Stimulated activated CD8-positive, alpha-beta memory T cell treated with anti-CD3 and anti-CD28 coated beads, Interleukin-2, amount 100 ng/mL, for 48 hours (primary cell): Measurements from ENCODE around the gene IQCN.
A peak's percentile ranks its signal among the peaks of the same experiment; 100 is the strongest.

Experiments
- DNase-seq, 2 donors: peaks; one replicate each; pipeline ENCODE4 v3.0.0-alpha.2; 2020; ENCODE audit warnings: low read depth in 2 of 2

IQCN gene

DNA sequence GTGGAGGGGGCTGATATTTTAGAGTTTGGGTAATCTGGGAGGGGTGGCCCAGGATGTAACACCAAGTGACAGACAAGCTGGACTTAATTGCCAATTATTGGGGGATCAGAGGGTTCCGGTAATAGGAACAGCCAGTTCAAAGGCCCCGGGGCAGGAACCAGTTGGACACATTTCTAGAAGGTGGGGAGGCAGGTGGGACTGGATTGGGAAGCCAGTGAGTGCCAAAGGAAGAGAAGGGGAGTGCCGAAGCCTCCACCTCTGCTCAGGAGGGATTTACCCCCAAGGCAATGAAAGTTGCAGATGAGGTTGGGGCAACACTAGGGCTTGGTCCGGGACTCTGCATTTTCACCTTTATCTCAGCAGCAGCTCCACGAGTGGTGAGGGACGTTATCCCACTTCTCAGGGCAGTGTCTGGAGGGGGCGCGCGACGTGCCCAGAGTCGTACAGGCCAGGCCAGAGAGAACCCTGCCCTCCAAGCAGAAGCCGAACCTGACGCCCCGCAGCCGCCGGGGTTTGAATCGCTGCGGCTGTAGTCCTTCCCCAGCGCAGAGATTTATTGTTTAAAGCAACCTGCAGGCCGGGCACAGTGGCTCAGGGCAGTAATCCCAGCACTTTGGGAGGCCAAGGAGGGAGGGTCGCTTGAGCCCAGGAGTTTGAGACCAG, 12.9 kb upstream of the IQCN start:
- no peak for DNase-seq

DNA sequence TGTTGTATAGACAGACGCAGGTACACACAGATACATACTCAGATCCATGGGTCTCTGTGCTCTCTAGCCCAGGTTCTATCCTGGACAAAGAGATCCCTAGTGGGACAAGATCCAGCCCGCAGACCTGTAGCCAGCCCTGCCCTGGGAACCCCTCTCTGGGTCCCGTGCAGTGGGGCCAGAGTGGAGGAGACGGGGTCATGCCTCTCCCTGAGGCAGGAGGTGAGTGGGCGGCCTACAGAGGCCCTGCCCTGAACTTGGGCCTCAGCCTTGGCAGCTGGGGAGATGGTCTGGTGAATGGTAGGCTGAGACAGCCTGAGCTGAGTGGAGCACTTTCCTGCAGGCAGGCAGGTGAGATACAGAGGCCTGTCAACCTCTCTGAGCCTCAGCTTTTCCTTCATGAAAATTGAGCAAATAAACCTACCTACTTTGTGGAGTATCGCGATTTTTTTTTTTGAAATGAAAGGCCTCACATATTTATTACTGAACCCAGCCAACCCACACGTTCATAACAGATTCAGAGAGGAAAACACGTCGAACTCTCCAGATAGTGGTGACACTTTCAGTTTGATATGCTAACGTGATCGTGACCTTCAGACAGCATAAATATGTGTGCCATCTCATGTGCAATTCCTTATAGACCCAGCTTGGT, 10.6 kb upstream of the IQCN start:
- peak in 1 of 2 donors; percentile 66 for DNase-seq

- DNase-seq, result no peak
Measured at GRCh38 chr19:18283338-18283737, 9.1 kb upstream of the IQCN start.

- no peak for DNase-seq
Measured at GRCh38 chr19:18282788-18283141, 8.5 kb upstream of the IQCN start.

- DNase-seq, result no peak
Measured at GRCh38 chr19:18282021-18282787, 8.0 kb upstream of the IQCN start.

DNA sequence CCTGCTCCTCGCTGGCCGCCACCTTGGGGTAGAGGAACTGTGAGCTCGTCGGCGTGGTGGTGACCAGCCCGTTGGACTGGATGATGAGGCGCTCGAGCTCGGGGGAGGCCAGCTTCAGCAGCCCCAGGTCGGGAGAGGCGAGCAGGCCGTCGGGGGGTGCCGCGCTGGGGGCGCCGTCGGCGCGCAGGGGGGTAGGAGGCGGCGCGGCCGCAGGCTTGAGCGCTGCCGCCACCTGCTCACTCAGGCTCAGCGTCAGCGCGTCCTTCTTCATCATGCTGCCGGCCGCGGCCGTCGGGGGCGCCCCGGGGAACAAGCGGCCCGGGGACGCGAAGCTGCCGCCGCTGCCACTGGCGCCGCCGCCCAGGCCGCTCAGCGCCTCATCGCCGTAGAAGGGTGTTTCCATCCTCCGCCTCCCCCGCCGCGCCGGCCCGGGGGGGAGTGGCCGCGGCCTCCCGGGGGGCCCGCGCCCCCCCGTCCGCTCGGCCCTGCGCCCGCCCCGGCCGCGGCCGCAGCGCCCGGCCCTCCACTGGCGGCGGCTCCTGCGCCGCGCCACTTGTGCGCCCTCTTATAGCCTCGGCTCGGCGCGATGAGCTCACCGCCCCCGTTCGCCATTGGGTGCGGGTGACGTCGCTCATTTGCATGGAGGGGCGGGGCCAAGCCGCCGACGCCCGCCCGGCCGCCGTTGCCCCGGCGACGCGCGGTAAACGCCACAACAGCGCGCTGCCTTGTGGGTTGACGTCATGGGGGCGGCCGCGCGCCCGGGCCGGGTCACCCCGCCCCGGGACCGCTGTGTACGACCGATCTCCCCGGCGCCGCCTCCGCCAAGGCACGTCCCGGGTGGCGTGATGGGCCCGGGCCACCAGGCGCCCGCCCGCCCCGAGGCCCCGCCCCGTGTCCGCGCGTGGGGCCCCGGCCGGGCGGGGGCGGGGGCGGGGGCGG, 7.1 kb upstream of the IQCN start, which contains the start of gene JUND:
Gene JUND (minus strand): TSS at position 541 of the 939 bp plus-strand sequence. CDS start 138 bp downstream, at position 403.
- peak; percentile 94 to 99 for DNase-seq

DNA sequence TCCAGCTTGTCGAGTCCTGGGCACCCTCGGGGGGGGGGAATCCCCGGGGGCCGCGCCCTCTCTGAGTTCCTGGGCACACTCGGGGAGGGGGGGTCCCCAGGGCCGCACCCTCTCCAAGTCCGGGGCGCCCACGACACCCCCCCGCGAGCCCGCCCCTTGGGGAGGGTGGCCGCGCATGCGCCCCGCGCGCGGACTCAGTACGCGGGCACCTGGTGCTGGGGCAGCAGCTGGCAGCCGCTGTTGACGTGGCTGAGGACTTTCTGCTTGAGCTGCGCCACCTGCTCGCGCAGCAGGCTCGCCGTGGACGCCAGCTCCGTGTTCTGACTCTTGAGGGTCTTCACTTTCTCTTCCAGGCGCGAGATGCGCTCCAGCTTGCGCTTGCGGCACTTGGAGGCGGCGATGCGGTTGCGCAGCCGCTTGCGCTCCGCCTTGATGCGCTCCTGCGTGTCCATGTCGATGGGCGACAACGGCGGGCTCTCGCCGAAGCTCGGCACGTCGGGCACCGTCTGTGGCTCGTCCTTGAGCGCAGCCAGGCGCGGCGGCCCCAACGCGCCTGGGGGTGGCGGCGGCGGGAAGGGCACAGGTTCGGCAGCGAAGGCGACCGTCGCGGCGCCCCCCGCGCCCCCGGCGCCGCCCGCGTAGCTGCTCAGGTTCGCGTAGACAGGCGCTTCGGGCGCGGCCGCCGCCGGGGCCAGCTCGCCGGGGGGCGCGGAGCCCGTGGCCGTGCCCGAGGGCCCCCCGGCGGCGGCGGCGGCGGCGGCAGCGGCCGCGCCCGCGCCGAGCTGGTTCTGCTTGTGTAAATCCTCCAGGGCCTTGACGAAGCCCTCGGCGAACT, 6.2 kb upstream of the IQCN start:
- peak; percentile 60 to 63 for DNase-seq

DNA sequence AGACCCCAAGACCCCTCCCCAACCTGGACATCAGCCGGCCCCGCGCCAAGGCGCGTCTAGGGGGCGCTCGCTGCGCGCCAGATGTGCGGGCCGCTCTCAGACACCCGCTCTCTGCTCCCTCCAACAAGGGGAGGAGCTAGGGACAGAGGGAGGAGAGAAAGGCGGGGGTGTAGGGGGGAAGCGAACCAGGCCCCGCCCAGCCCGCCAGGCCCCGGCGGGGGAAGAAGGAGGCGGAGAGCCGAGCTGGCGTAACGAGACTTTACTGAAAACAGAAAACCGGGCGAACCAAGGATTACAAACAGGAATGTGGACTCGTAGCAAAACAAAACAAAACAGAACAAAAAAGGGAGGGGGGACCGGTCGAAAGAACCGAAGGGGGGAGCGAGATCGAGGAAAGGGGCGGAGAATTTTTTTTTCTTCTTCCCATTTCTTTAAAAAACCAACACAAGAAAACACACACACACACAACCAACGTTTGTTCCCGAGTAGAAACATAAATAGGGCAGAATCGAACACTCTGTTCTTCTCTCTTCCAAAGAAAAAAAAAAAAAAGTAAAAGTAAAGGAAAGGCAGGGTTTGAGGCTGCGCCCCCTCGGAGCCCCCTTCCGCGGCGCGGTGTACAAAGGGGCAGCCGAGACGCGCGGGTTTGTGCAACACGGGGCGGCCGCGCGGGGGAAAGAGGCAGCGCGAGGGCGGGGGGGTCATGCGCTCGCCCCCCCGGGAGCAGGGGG, 5.4 kb upstream of the IQCN start:
- DNase-seq, result peak; percentile 79

- no peak for DNase-seq
Measured at GRCh38 chr19:18279266-18279515, 4.9 kb upstream of the IQCN start.

- DNase-seq, result peak in 1 of 2 donors; percentile 43
Measured at GRCh38 chr19:18278521-18279265, 4.4 kb upstream of the IQCN start.

DNA sequence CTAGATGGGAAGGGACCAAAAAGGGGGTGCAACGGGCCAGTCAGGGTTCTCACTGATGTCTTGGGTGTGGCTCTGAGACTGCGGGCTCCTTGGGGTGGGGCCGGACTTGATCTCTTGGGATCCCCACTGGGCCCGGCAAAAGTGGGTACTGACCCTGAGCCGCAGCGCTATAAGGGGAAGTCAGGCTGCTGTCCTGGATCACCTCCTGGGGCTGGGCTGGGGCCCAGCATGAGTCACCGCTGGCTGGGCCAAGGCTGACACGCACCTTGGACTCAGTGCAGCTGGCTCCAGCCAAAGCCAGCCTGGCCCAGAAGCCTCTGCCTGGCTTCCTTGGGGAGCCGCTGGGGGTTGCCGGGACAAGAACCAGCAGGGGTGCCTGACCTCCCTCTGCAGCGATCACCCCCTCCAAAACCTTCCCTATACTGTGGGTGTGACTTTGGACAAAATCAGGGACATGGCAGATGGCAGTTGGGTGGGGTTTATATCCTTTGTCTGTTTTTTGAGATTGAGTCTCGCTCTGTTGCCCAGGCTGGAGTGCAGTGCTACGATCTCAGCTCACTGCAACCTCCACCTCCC, 617 bp upstream of the IQCN start:
- no peak for DNase-seq

DNA sequence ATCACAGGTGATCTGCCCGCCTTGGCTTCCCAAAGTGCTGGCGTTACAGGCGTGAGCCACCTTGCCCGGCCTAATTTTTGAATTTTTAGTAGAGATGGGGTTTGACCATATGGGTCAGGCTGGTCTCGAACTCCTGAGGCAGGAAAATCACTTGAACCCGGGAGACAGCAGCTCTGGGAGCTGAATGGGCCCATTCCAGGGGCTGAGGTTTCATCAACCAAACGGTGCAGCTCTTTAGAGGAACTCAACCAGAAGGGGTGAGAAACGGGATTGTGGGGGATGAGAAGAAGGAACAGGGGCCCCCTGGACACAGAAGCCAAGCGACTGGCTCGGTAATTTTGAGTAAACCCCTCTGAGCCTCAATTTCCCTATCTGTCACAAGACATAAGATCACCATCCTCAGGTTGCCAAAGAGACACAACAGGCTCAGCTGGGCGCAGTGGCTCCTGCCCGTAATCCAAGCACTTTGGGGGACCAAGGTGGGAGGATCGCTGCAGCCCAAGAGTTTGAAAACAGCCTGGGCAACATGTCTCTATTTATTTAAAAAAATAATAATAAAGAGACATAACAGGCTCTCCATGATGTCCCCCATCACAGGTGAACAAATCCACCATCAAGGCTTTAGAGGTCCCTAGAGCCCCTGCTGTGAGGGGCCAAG, 562 bp downstream of the IQCN start:
- DNase-seq, result no peak

DNA sequence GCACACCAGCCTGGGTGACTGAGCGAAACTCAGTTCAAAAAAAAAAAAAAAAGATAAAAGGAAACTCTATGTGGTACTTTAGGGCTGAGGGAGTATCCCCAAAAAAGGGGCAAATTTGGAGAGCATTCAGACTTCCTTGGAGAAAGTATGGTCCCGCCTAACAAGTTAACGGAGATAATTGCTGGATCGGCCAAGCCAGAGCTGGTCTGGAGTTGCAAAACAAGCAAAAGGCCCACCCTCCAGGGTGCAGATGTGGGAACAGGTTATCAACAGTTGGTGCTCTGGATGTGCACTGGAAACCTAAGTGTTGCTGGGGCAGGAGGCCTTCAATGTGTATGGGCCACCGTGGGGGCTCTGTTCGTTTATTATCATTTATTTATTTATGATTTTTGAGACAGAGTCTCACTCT, 2.8 kb downstream of the IQCN start:
- no peak for DNase-seq

GRCh38 chr19:18270326-18270725, 3.9 kb downstream of the IQCN start:
- DNase-seq, result no peak

DNA sequence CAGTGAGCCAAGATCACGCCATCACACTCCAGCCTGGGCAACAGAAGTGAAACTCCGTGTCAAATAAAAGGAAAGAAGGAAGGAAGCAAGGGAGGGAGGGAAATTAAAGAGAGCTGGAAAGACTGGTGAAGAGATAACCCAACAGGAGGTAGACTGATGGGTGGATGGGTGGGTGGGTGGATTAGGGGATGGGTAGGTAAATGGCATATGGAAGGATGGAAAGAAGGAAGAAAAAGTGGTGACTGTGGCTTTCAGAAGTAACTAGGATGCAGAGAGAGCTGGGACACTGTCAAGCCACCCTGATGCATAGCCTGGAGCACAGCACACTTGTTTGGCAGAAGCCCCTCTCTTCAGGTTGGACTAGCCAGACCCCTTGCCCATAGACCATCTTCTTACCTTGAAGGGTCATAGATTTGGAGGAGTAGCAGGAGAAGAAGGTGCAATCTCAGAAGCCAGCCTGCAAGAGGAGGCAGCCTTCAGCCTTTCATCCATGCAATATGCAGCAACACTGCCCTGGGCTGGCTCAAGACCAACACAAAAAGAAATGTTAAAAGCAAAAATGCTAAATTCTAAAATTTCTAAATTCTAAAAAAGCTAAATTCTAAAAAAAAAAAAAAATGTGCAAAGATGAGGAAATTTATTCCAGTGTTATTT, 5.1 kb downstream of the IQCN start:
- no peak for DNase-seq

- no peak for DNase-seq
Measured at GRCh38 chr19:18266771-18267686, 7.2 kb downstream of the IQCN start.

DNA sequence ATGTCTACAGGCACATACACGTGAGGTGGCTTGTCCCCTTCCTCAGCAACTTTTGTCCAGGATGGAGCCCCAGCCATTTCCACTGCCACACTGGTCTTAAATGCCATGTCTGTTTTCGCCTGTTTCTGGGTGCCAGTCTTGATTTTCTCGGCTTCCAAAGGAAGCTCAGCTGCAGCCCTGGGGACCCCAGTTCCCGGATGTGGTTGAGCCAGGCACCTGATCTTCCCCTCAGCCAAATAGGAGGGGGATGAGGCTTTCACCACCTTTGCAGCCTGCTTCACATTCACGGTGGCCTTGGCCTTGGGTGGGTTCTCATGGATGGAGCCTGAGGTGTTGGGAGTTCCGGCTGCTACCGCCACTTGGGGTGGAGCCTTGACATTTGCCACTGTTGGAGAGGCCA, 8.7 kb downstream of the IQCN start:
- no peak for DNase-seq
